IMR-90 (cell line): ENCODE results near the gene CST3. TPM values are rescaled to one million over a fixed set of nuclear protein-coding genes. Genes with fewer than 3 reads are reported as not detected.

Source experiments
- ATAC-seq: fragments of 200-7000 bp; cut with Tn5 transposase; 2 replicates; pipeline ENCODE4 v1.9.1; 2020; ENCODE audit warnings: low read depth, mild to moderate bottlenecking, moderate library complexity
- BruUV-seq: library from RNA; stranded (reverse); fragments of 400-500 nt; replicated peaks from 2 replicates; lab custom pipeline; 2021; lab: Mats Ljungman, UMichigan
- CTCF ChIA-PET: fragments of 300-600 bp; formaldehyde crosslinking; extraction: SDS; loops from one replicate; lab custom pipeline; 2021; ENCODE audit warnings: antibody characterized with exemption; lab: Yijun Ruan, JAX
- POLR2A ChIA-PET: fragments of 300-600 bp; sonication (Branson Sonifier 250); formaldehyde crosslinking; loops from one replicate; lab custom pipeline; 2022; ENCODE audit warnings: antibody characterized with exemption; ENCODE audit not compliant: unreplicated experiment; lab: Charles Lee
- DNase-seq: peaks from one replicate; pipeline ENCODE4 v3.0.0; 2013
- H2AFZ ChIP-seq: replicated peaks from 2 replicates; pipeline ENCODE3; 2013; ENCODE audit warnings: low read length, mild to moderate bottlenecking; ENCODE audit not compliant: poor library complexity
- H2AK5ac ChIP-seq: 2 replicates; pipeline ENCODE4 v1.6.1; 2013; ENCODE audit warnings: low read depth, low read length, inconsistent platforms
- H2AK9ac ChIP-seq: replicated peaks from 2 replicates; pipeline ENCODE3; 2013; ENCODE audit warnings: mild to moderate bottlenecking, low read depth, low read length, moderate library complexity; ENCODE audit not compliant: poor library complexity
- H2BK120ac ChIP-seq: 2 replicates; pipeline ENCODE4 v1.6.1; 2013; ENCODE audit warnings: low read depth, low read length, inconsistent platforms
- H2BK15ac ChIP-seq: 3 replicates; pipeline ENCODE4 v1.6.1; 2013; ENCODE audit warnings: low read depth, low read length, inconsistent platforms
- H2BK20ac ChIP-seq: 2 replicates; pipeline ENCODE4 v1.6.1; 2013; ENCODE audit warnings: low read depth, mild to moderate bottlenecking, inconsistent platforms, low read length, moderate library complexity
- H2BK5ac ChIP-seq: 2 replicates; pipeline ENCODE4 v1.6.1; 2013; ENCODE audit warnings: mild to moderate bottlenecking, low read depth, low read length, inconsistent platforms; ENCODE audit not compliant: poor library complexity, severe bottlenecking
- H3K14ac ChIP-seq: replicated peaks from 2 replicates; pipeline ENCODE4 v1.6.1; 2013; ENCODE audit warnings: low read depth, low read length, inconsistent platforms
- H3K18ac ChIP-seq: 2 replicates; pipeline ENCODE4 v1.6.1; 2013; ENCODE audit warnings: low read depth, low read length, control low read depth
- H3K23ac ChIP-seq: 2 replicates; pipeline ENCODE4 v1.6.1; 2013; ENCODE audit warnings: low read depth, low read length, inconsistent platforms
- H3K27ac ChIP-seq: 2 replicates; pipeline ENCODE4 v1.5.1; 2013; ENCODE audit warnings: mild to moderate bottlenecking, control low read depth, low read length; ENCODE audit not compliant: insufficient read depth
- H3K27me3 ChIP-seq: 2 replicates; pipeline ENCODE4 v1.6.1; 2013; ENCODE audit warnings: low read length; ENCODE audit not compliant: control insufficient read depth, insufficient read depth
- H3K36me3 ChIP-seq: 2 replicates; pipeline ENCODE4 v1.6.1; 2013; ENCODE audit warnings: low read length, mixed read lengths; ENCODE audit not compliant: control insufficient read depth, insufficient read depth
- H3K4ac ChIP-seq: 2 replicates; pipeline ENCODE4 v1.6.1; 2013; ENCODE audit warnings: low read depth, low read length, inconsistent platforms
- H3K4me1 ChIP-seq: 2 replicates; pipeline ENCODE4 v1.6.1; 2013; ENCODE audit warnings: low read length, mixed read lengths; ENCODE audit not compliant: control insufficient read depth, insufficient read depth
- H3K4me2 ChIP-seq: 2 replicates; pipeline ENCODE4 v1.6.1; 2013; ENCODE audit warnings: low read depth, mild to moderate bottlenecking, control low read depth, low read length, moderate library complexity
- H3K4me3 ChIP-seq: 2 replicates; pipeline ENCODE4 v1.5.1; 2013; ENCODE audit warnings: low read depth, mild to moderate bottlenecking, control low read depth, low read length, moderate library complexity; ENCODE audit not compliant: insufficient read depth
- H3K56ac ChIP-seq: 2 replicates; pipeline ENCODE4 v1.6.1; 2013; ENCODE audit warnings: low read length, inconsistent platforms; ENCODE audit not compliant: insufficient read depth; ENCODE audit errors: extremely low read depth
- H3K79me1 ChIP-seq, 2 experiments: 2 replicates each; pipeline ENCODE4 v1.6.1; 2013; ENCODE audit warnings: low read length in 2 of 2, inconsistent platforms in 1 of 2, low read depth in 1 of 2
- H3K9ac ChIP-seq: 2 replicates; pipeline ENCODE4 v1.6.1; 2013; ENCODE audit warnings: low read depth, low read length, control low read depth
- H3K9me1 ChIP-seq: 2 replicates; pipeline ENCODE4 v1.6.1; 2013; ENCODE audit warnings: low read length, inconsistent platforms; ENCODE audit not compliant: insufficient read depth
- H3K9me3 ChIP-seq: 2 replicates; pipeline ENCODE4 v1.6.1; 2013; ENCODE audit warnings: low read length; ENCODE audit not compliant: control insufficient read depth, insufficient read depth
- H4K20me1 ChIP-seq: 2 replicates; pipeline ENCODE4 v1.6.1; 2013; ENCODE audit warnings: low read length, inconsistent platforms; ENCODE audit not compliant: insufficient read depth
- H4K5ac ChIP-seq: 2 replicates; pipeline ENCODE4 v1.6.1; 2013; ENCODE audit warnings: mild to moderate bottlenecking, low read depth, low read length, control low read depth
- H4K8ac ChIP-seq, 2 experiments: 2 replicates each; pipeline ENCODE4 v1.6.1; 2013; ENCODE audit warnings: low read depth in 2 of 2, low read length in 2 of 2, control low read depth in 1 of 2, inconsistent platforms in 1 of 2
- H4K91ac ChIP-seq: 2 replicates; pipeline ENCODE4 v1.6.1; 2013; ENCODE audit warnings: low read depth, low read length, inconsistent platforms; ENCODE audit not compliant: insufficient read depth
- BHLHE40 ChIP-seq: fragments of 150-350 bp; IDR thresholded peaks from 2 replicates; pipeline ENCODE4 v1.6.1; 2016; ENCODE audit warnings: mild to moderate bottlenecking, low read depth, low read length
- CHD1 ChIP-seq: IDR thresholded peaks from 2 replicates; pipeline ENCODE4 v1.6.1; 2012; ENCODE audit warnings: low read depth, low read length, improper control_type of control experiment
- CTCF ChIP-seq: conservative IDR thresholded peaks from 2 replicates; pipeline ENCODE4 v1.5.1; 2012; ENCODE audit warnings: mild to moderate bottlenecking, low read depth, low read length, improper control_type of control experiment
- FOS ChIP-seq: fragments of 150-350 bp; IDR thresholded peaks from 2 replicates; pipeline ENCODE4 v1.6.1; 2016; ENCODE audit warnings: low read depth, low read length
- MXI1 ChIP-seq: IDR thresholded peaks from 2 replicates; pipeline ENCODE4 v1.6.1; 2012; ENCODE audit warnings: low read depth, mild to moderate bottlenecking, low read length, moderate library complexity, borderline replicate concordance
- NFE2L2 ChIP-seq: fragments of 150-350 bp; IDR thresholded peaks from 2 replicates; pipeline ENCODE4 v1.6.1; 2016; ENCODE audit warnings: low read depth, mild to moderate bottlenecking, low read length
- POLR2A ChIP-seq: IDR thresholded peaks from 2 replicates; pipeline ENCODE4 v1.6.1; 2012; ENCODE audit warnings: mild to moderate bottlenecking, low read depth, low read length
- RAD21 ChIP-seq: IDR thresholded peaks from 2 replicates; pipeline ENCODE4 v1.6.1; 2012; ENCODE audit warnings: low read length, improper control_type of control experiment
- RCOR1 ChIP-seq: IDR thresholded peaks from 2 replicates; pipeline ENCODE4 v1.6.1; 2012; ENCODE audit warnings: mild to moderate bottlenecking, low read length, improper control_type of control experiment; ENCODE audit not compliant: insufficient replicate concordance
- RFX5 ChIP-seq: IDR thresholded peaks from 2 replicates; pipeline ENCODE4 v1.8.0; 2012; ENCODE audit warnings: low read depth, mild to moderate bottlenecking, low read length, moderate library complexity
- SMC3 ChIP-seq: fragments of 150-350 bp; IDR thresholded peaks from 2 replicates; pipeline ENCODE4 v1.6.1; 2016; ENCODE audit warnings: low read depth, mild to moderate bottlenecking, antibody characterized with exemption, low read length, moderate library complexity
- WGBS, 2 experiments: methylation state at CpG; one replicate each; pipeline versions ENCODE4 v1.1.5 to v1.1.7; 2013; ENCODE audit warnings: missing lambda C conversion rate in 2 of 2; ENCODE audit not compliant: insufficient read length in 1 of 2; ENCODE audit errors: extremely low coverage in 2 of 2; 5-methylcytosine and 5-hydroxymethylcytosine counted together
- dilution Hi-C: fragments of 300-500 bp; cut with HindIII; formaldehyde crosslinking; loops from one replicate; pipeline ENCODE4 v1.14.3; 2018; ENCODE audit warnings: low sequenced_read_pairs; ENCODE audit not compliant: unreplicated experiment
- in situ Hi-C: fragments of 300-500 bp; cut with MboI; formaldehyde crosslinking; loops from 3 replicates; pipeline ENCODE4 v1.14.3; 2019; ENCODE audit warnings: low sequenced_read_pairs, inconsistent platforms, mixed read lengths
- intact Hi-C: fragments of 100-400 bp; cut with micrococcal nuclease; formaldehyde crosslinking; loops from 2 replicates; pipeline ENCODE4 v1.10.0; 2022
- polyA plus RNA-seq, 3 experiments: library from polyadenylated mRNA; depleted of rRNA; stranded (reverse); fragments of >200 nt; gene quantifications; 2 replicates each; pipeline ENCODE4 v1.2.3, GENCODE V29; 2012; ENCODE audit warnings: low replicate concordance in 1 of 3
- total RNA-seq: library from RNA; depleted of rRNA; stranded (reverse); fragments of >200 nt; gene quantifications from 2 replicates; pipeline ENCODE4 v1.2.3, GENCODE V29; 2012
- TF ChIP-seq, protein P1 (sequence below): fragments of 150-350 bp; IDR thresholded peaks from 2 replicates; pipeline ENCODE4 v1.6.1; 2017; ENCODE audit warnings: mild to moderate bottlenecking, antibody characterized with exemption, low read length, low read depth
- TF ChIP-seq, protein P2 (sequence below): fragments of 150-350 bp; IDR thresholded peaks from 2 replicates; pipeline ENCODE4 v1.6.1; 2016; ENCODE audit warnings: low read depth, mild to moderate bottlenecking, low read length, moderate library complexity, borderline replicate concordance

Gene CST3
- total and polyA plus RNA-seq, 2 of the 4 experiments (the other 2 are of a cell fraction): 26.0 to 471 TPM

- Histone ChIP-seq H3K4ac (no peak overlapping the region), H4K8ac (no peak overlapping the region), H2BK20ac (no peak overlapping the region), H3K4me2 (no peak overlapping the region), H2AK9ac (no peak overlapping the region), H3K27me3 (peaks cover 5% of the 10 kb centered on the region; the same call in 1 of the 2 replicates), H4K5ac (no peak overlapping the region), H2BK15ac (no peak overlapping the region), H3K27ac (no peak overlapping the region), H3K9ac (no peak overlapping the region), H3K4me1 (no peaks in the 10 kb centered on the region), H3K23ac (no peak overlapping the region), H2BK5ac (no peak overlapping the region), H3K56ac (no peak overlapping the region), H3K79me1 (no peaks in the 10 kb centered on the region), H3K9me1 (no peaks in the 10 kb centered on the region), H2BK120ac (no peak overlapping the region), H3K4me3 (no peak overlapping the region), H2AK5ac (no peak overlapping the region), H3K9me3 (no peaks in the 10 kb centered on the region), H4K20me1 (no peaks in the 10 kb centered on the region), H3K14ac (no peak overlapping the region), H3K18ac (no peak overlapping the region), H2AFZ (no peak overlapping the region), H3K36me3 (no peaks in the 10 kb centered on the region), H4K91ac (no peak overlapping the region)
- intact Hi-C loops (no loop called here), in situ Hi-C loops (no loop called here), dilution Hi-C loops (no loop called here)
- no CpG with 5 or more reads among the region's 1 CpG for WGBS, 2 experiments
- TF ChIP-seq RAD21: no peak
- TF ChIP-seq CTCF: no peak
- no peak for TF ChIP-seq BHLHE40
- no peak for TF ChIP-seq NFE2L2
- TF ChIP-seq, protein P1, sequence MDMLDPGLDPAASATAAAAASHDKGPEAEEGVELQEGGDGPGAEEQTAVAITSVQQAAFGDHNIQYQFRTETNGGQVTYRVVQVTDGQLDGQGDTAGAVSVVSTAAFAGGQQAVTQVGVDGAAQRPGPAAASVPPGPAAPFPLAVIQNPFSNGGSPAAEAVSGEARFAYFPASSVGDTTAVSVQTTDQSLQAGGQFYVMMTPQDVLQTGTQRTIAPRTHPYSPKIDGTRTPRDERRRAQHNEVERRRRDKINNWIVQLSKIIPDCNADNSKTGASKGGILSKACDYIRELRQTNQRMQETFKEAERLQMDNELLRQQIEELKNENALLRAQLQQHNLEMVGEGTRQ: no peak
- no peak for TF ChIP-seq SMC3
- TF ChIP-seq, protein P2, sequence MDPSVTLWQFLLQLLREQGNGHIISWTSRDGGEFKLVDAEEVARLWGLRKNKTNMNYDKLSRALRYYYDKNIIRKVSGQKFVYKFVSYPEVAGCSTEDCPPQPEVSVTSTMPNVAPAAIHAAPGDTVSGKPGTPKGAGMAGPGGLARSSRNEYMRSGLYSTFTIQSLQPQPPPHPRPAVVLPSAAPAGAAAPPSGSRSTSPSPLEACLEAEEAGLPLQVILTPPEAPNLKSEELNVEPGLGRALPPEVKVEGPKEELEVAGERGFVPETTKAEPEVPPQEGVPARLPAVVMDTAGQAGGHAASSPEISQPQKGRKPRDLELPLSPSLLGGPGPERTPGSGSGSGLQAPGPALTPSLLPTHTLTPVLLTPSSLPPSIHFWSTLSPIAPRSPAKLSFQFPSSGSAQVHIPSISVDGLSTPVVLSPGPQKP: no peak
- no peak for TF ChIP-seq MXI1
- no peak for TF ChIP-seq RCOR1
- no peak for TF ChIP-seq CHD1
- no peak for TF ChIP-seq RFX5
- TF ChIP-seq POLR2A: no peak
- no peak for TF ChIP-seq FOS
- BruUV-seq: no TSS peak
- POLR2A ChIA-PET: no interaction called here
- no peak for DNase-seq
- no peak for ATAC-seq
- CTCF ChIA-PET: no interaction called here
Observed at GRCh38 chr20:23670361-23670760, 32.6 kb upstream of the CST3 start.
